22Rv1 (cell line): ENCODE data around the gene NFATC4.

Source experiments
- H3K27ac ChIP-seq: fragments of 450-650 bp; 2 replicates; pipeline ENCODE4 v1.5.1; 2017
- CTCF ChIP-seq: fragments of 450-650 bp; IDR thresholded peaks from 2 replicates; pipeline ENCODE4 v1.5.1; 2017; ENCODE audit warnings: mild to moderate bottlenecking
- ZFX ChIP-seq: fragments of 450-650 bp; IDR thresholded peaks from 2 replicates; pipeline ENCODE4 v1.6.1; 2017; ENCODE audit warnings: antibody characterized with exemption, borderline replicate concordance

NFATC4 gene

GRCh38 chr14:24407608-24408325 is 39.8 kb downstream of the NFATC4 start:
- H3K27ac ChIP-seq: no peak overlapping the region
- no peak for TF ChIP-seq ZFX
- TF ChIP-seq CTCF: no peak

- TF ChIP-seq CTCF: no peak
- TF ChIP-seq ZFX: no peak
- H3K27ac ChIP-seq: no peak overlapping the region
Observed at GRCh38 chr14:24408764-24409163, 40.8 kb downstream of the NFATC4 start.

- H3K27ac ChIP-seq: no peak overlapping the region
- no peak for TF ChIP-seq CTCF
- TF ChIP-seq ZFX: no peak
Observed at GRCh38 chr14:24409192-24409591, 41.2 kb downstream of the NFATC4 start.

- TF ChIP-seq ZFX (no peak), CTCF (no peak)
- H3K27ac ChIP-seq: no peak overlapping the region
Observed at GRCh38 chr14:24409956-24410355, 42.0 kb downstream of the NFATC4 start.

GRCh38 chr14:24411443-24412389 is 43.7 kb downstream of the NFATC4 start:
- no peak overlapping the region for H3K27ac ChIP-seq
- TF ChIP-seq ZFX (no peak), CTCF (peak; percentile 74)

GRCh38 chr14:24414077-24414476 is 46.1 kb downstream of the NFATC4 start:
- H3K27ac ChIP-seq: no peak overlapping the region
- TF ChIP-seq CTCF (no peak), ZFX (no peak)

- no peak for TF ChIP-seq ZFX
- TF ChIP-seq CTCF: no peak
- H3K27ac ChIP-seq: no peak overlapping the region
Observed at GRCh38 chr14:24414732-24415420, 46.9 kb downstream of the NFATC4 start.
